CD4-positive, CD25-positive, alpha-beta regulatory T cell (primary cell): ENCODE results near the gene TLL1. TPM values are rescaled to one million over a fixed set of nuclear protein-coding genes. Genes with fewer than 3 reads are reported as not detected.

Experiments
- ATAC-seq, 2 donors: fragments of 150-1000 bp; cut with Tn5 transposase; one replicate each; pipeline ENCODE4 v1.10.0; 2021; ENCODE audit warnings: low read depth in 2 of 2, moderate number of reproducible peaks in 2 of 2, moderate library complexity in 1 of 2
- DNase-seq, 3 donors: peaks; one replicate each; pipeline versions ENCODE4 v3.0.0 to v3.0.0-alpha.2; 2012 to 2022; ENCODE audit warnings: mixed read lengths in 1 of 3
- H3K27ac ChIP-seq: one replicate; pipeline ENCODE4 v1.7.0; 2013; ENCODE audit warnings: mild to moderate bottlenecking, low read length; ENCODE audit not compliant: insufficient read depth, poor library complexity, severe bottlenecking
- H3K27me3 ChIP-seq: one replicate; pipeline ENCODE4 v1.7.0; 2013; ENCODE audit warnings: low read length; ENCODE audit not compliant: control insufficient read depth, insufficient read depth
- H3K36me3 ChIP-seq: one replicate; pipeline ENCODE4 v1.7.0; 2013; ENCODE audit warnings: mild to moderate bottlenecking, low read length, moderate library complexity; ENCODE audit not compliant: control insufficient read depth, insufficient read depth
- H3K4me1 ChIP-seq: 2 replicates; pipeline ENCODE4 v1.7.0; 2013; ENCODE audit warnings: mild to moderate bottlenecking, low read length; ENCODE audit not compliant: insufficient read depth, control insufficient read depth, poor library complexity, severe bottlenecking
- H3K4me3 ChIP-seq: one replicate; pipeline ENCODE4 v1.7.0; 2013; ENCODE audit warnings: low read depth, mild to moderate bottlenecking, low read length, moderate library complexity
- H3K9me3 ChIP-seq, 2 experiments: 1 replicate in 1 of 2; 2 replicates in 1 of 2; pipeline ENCODE4 v1.7.0; 2013; ENCODE audit warnings: low read length in 2 of 2, mild to moderate bottlenecking in 1 of 2, moderate library complexity in 1 of 2; ENCODE audit not compliant: control insufficient read depth in 2 of 2
- H3K27ac Mint-ChIP-seq, 3 donors: one replicate each; pipeline ENCODE4 v1.8.0; 2020 to 2022; ENCODE audit warnings: mild to moderate bottlenecking in 3 of 3, mixed read lengths in 3 of 3, moderate library complexity in 2 of 3
- H3K27me3 Mint-ChIP-seq: one replicate; pipeline ENCODE4 v1.8.0; 2022; ENCODE audit warnings: mild to moderate bottlenecking, mixed read lengths
- H3K36me3 Mint-ChIP-seq: one replicate; pipeline ENCODE4 v1.8.0; 2020; ENCODE audit warnings: mixed read lengths
- H3K4me1 Mint-ChIP-seq, 4 donors: one replicate each; pipeline ENCODE4 v1.8.0; 2020 to 2022; ENCODE audit warnings: mixed read lengths in 4 of 4, mild to moderate bottlenecking in 1 of 4
- H3K4me3 Mint-ChIP-seq, 4 donors: one replicate each; pipeline ENCODE4 v1.8.0; 2020 to 2022; ENCODE audit warnings: mild to moderate bottlenecking in 4 of 4, mixed read lengths in 4 of 4, moderate library complexity in 3 of 4
- H3K9me3 Mint-ChIP-seq, 7 donors: one replicate each; pipeline ENCODE4 v1.8.0; 2020 to 2022; ENCODE audit warnings: mixed read lengths in 7 of 7, mild to moderate bottlenecking in 3 of 7, moderate library complexity in 2 of 7
- polyA plus RNA-seq, 4 donors: library from polyadenylated mRNA; unstranded; fragments of 300-500 nt; fragmentation: Illumina TruSeq; gene quantifications; one replicate each; pipeline ENCODE4 v1.2.3, GENCODE V29; 2021
- total RNA-seq: library from RNA; stranded (reverse); gene quantifications from one replicate; pipeline ENCODE4 v1.2.3, GENCODE V29; 2022

Gene TLL1
- total and polyA plus RNA-seq, 5 donors from 2014 or later, result not detected

- no peaks in the 10 kb centered on the region for H3K9me3 ChIP-seq
- no peak overlapping the region for H3K27ac ChIP-seq
- DNase-seq (no peak), ATAC-seq (no peak)
- Mint-ChIP-seq H3K27ac (no peak overlapping the region), H3K36me3 (no peaks in the 10 kb centered on the region), H3K9me3 (no peaks in the 10 kb centered on the region), H3K4me3 (no peak overlapping the region), H3K4me1 (peaks cover 0 to 12% (median 4%) of the 10 kb centered on the region in 4 donors), H3K27me3 (peaks cover 64% of the 10 kb centered on the region)
- H3K27me3 ChIP-seq, result peaks cover 15% of the 10 kb centered on the region
- H3K4me3 ChIP-seq, result no peak overlapping the region
- no peaks in the 10 kb centered on the region for H3K36me3 ChIP-seq
- peaks cover 2% of the 10 kb centered on the region for H3K4me1 ChIP-seq
These were observed 448 bp downstream of the TLL1 start for GRCh38 chr4:165873298-165874071.

- peaks cover 0 to 12% (median 4%) of the 10 kb centered on the region in 4 donors for H3K4me1 Mint-ChIP-seq
- H3K4me3 Mint-ChIP-seq, result peak overlapping the region in 2 of 4 donors; percentile 9 to 61
These were observed 1.2 kb downstream of the TLL1 start for GRCh38 chr4:165874072-165874790.

GRCh38 chr4:165874791-165875371 is 1.8 kb downstream of the TLL1 start:
- peaks cover 2% of the 10 kb centered on the region for H3K4me1 ChIP-seq
- no peaks in the 10 kb centered on the region for H3K36me3 ChIP-seq
- Mint-ChIP-seq H3K9me3 (no peaks in the 10 kb centered on the region), H3K4me3 (no peak overlapping the region), H3K27ac (no peak overlapping the region), H3K4me1 (peaks cover 0 to 12% (median 4%) of the 10 kb centered on the region in 4 donors), H3K27me3 (peaks cover 64% of the 10 kb centered on the region), H3K36me3 (no peaks in the 10 kb centered on the region)
- no peaks in the 10 kb centered on the region for H3K9me3 ChIP-seq
- H3K27me3 ChIP-seq, result peaks cover 15% of the 10 kb centered on the region
- no peak overlapping the region for H3K27ac ChIP-seq
- H3K4me3 ChIP-seq, result no peak overlapping the region
- DNase-seq, result no peak
- ATAC-seq, result no peak

More at GRCh38 chr4:165874072-165874790, 1.2 kb downstream of the TLL1 start:
- Histone ChIP-seq H3K27me3 (peaks cover 15% of the 10 kb centered on the region), H3K9me3 (no peaks in the 10 kb centered on the region), H3K4me3 (no peak overlapping the region), H3K4me1 (peaks cover 2% of the 10 kb centered on the region), H3K27ac (no peak overlapping the region), H3K36me3 (no peaks in the 10 kb centered on the region)
- ATAC-seq (no peak), DNase-seq (no peak)
- Mint-ChIP-seq H3K27me3 (peaks cover 64% of the 10 kb centered on the region), H3K36me3 (no peaks in the 10 kb centered on the region), H3K9me3 (no peaks in the 10 kb centered on the region), H3K27ac (no peak overlapping the region)

- H3K9me3 ChIP-seq, result no peaks in the 10 kb centered on the region
- ATAC-seq (no peak), DNase-seq (no peak)
- peaks cover 2% of the 10 kb centered on the region for H3K4me1 ChIP-seq
- no peaks in the 10 kb centered on the region for H3K36me3 Mint-ChIP-seq
- H3K27me3 ChIP-seq, result peaks cover 15% of the 10 kb centered on the region
- H3K27me3 Mint-ChIP-seq, result peaks cover 60% of the 10 kb centered on the region
- H3K36me3 ChIP-seq, result no peaks in the 10 kb centered on the region
- peaks cover 0 to 12% (median 4%) of the 10 kb centered on the region in 4 donors for H3K4me1 Mint-ChIP-seq
- no peak overlapping the region for H3K27ac Mint-ChIP-seq
- H3K9me3 Mint-ChIP-seq, result no peaks in the 10 kb centered on the region
- H3K4me3 ChIP-seq, result no peak overlapping the region
- no peak overlapping the region for H3K27ac ChIP-seq
- no peak overlapping the region for H3K4me3 Mint-ChIP-seq
These were observed 2.4 kb downstream of the TLL1 start for GRCh38 chr4:165875446-165875845.

- Histone ChIP-seq H3K4me1 (peaks cover 2% of the 10 kb centered on the region), H3K9me3 (no peaks in the 10 kb centered on the region), H3K27ac (no peak overlapping the region), H3K27me3 (peaks cover 13% of the 10 kb centered on the region), H3K36me3 (no peaks in the 10 kb centered on the region), H3K4me3 (no peak overlapping the region)
- DNase-seq (no peak), ATAC-seq (no peak)
- Mint-ChIP-seq H3K4me1 (peaks cover 0 to 12% (median 4%) of the 10 kb centered on the region in 4 donors), H3K27ac (no peak overlapping the region), H3K4me3 (no peak overlapping the region), H3K9me3 (no peaks in the 10 kb centered on the region), H3K36me3 (no peaks in the 10 kb centered on the region), H3K27me3 (peaks cover 43% of the 10 kb centered on the region)
These were observed 4.2 kb downstream of the TLL1 start for GRCh38 chr4:165877286-165877685.

- Mint-ChIP-seq H3K4me1 (peaks cover 0 to 2% (median 0%) of the 10 kb centered on the region in 4 donors), H3K27me3 (peaks cover 24% of the 10 kb centered on the region), H3K27ac (no peak overlapping the region)
These were observed 6.6 kb downstream of the TLL1 start for GRCh38 chr4:165879641-165880040.

GRCh38 chr4:165894159-165894558 is 21.1 kb downstream of the TLL1 start:
- DNase-seq (no peak), ATAC-seq (no peak)
- Histone ChIP-seq H3K36me3 (no peaks in the 10 kb centered on the region), H3K4me3 (no peak overlapping the region), H3K4me1 (no peaks in the 10 kb centered on the region), H3K27me3 (no peaks in the 10 kb centered on the region), H3K27ac (no peak overlapping the region), H3K9me3 (peaks cover 0 to 12% of the 10 kb centered on the region in 2 experiments)
- peaks cover 3 to 15% (median 12%) of the 10 kb centered on the region in 7 donors for H3K9me3 Mint-ChIP-seq
- H3K4me3 Mint-ChIP-seq, result no peak overlapping the region
- no peak overlapping the region for H3K27ac Mint-ChIP-seq
- no peaks in the 10 kb centered on the region for H3K4me1 Mint-ChIP-seq
- no peaks in the 10 kb centered on the region for H3K27me3 Mint-ChIP-seq
- H3K36me3 Mint-ChIP-seq, result no peaks in the 10 kb centered on the region

More at GRCh38 chr4:165879641-165880040, 6.6 kb downstream of the TLL1 start:
- no peaks in the 10 kb centered on the region for H3K4me1 ChIP-seq
- H3K36me3 ChIP-seq, result no peaks in the 10 kb centered on the region
- ATAC-seq (no peak), DNase-seq (no peak)
- peaks cover 0 to 2% (median 0%) of the 10 kb centered on the region in 7 donors for H3K9me3 Mint-ChIP-seq
- H3K4me3 ChIP-seq, result no peak overlapping the region
- no peaks in the 10 kb centered on the region for H3K36me3 Mint-ChIP-seq
- H3K9me3 ChIP-seq, result no peaks in the 10 kb centered on the region
- H3K27ac ChIP-seq, result no peak overlapping the region
- no peak overlapping the region for H3K4me3 Mint-ChIP-seq
- peaks cover 6% of the 10 kb centered on the region for H3K27me3 ChIP-seq
